ENCODE measurements around the gene ADM. TPM values are rescaled to one million over a fixed set of nuclear protein-coding genes. Genes with fewer than 3 reads are reported as not detected.

ADM gene
- total and polyA plus RNA-seq, 2 donors (not counting 1 experiment from before 2014, with no cell fraction given), result 2.3 to 10.4 TPM

DNA sequence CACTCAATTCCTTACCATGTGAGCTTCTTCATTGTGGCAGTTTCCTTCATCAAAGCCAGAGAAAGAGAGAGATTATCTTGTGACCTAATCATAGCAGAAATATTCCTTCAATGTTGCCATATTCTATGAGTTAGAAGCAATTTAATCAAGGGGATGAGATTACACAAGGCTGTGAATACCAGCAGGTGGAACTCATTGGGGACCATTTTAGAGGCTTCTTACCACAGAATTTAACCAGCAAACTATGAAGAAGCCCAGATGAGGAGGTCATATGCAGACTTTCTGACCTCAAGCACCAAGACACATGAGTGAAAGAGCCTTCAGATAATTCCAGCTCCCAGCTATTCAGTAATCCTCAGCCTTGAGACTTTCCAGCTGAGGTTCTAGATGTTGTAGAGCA is 51.3 kb downstream of the ADM start:
- no peak overlapping the region for H3K27ac ChIP-seq (ENCODE audit: low read length in 2 of 2)
- H2AFZ ChIP-seq (ENCODE audit: insufficient read depth, low read depth, low read length, poor library complexity, severe bottlenecking), result no peak overlapping the region
- Mint-ChIP-seq H3K4me1 (peaks cover 7% of the 10 kb centered on the region), H3K4me3 (no peak overlapping the region), H3K27me3 (peaks cover 50% of the 10 kb centered on the region), H3K9me3 (ENCODE audit: insufficient read depth) (no peaks in the 10 kb centered on the region), H3K27ac (no peak overlapping the region)
- ATAC-seq (ENCODE audit: low read depth) (no peak), DNase-seq (no peak)
- no peaks in the 10 kb centered on the region for H3K79me2 ChIP-seq (ENCODE audit: control insufficient read depth, insufficient read depth, low read length)
- intact Hi-C loops (cut with micrococcal nuclease), result no loop called here
- H4K20me1 ChIP-seq (ENCODE audit: control insufficient read depth, insufficient read depth, low read length, poor library complexity, severe bottlenecking), result no peaks in the 10 kb centered on the region
- H3K9ac ChIP-seq (ENCODE audit: low read length), result no peak overlapping the region
- H3K4me3 ChIP-seq (ENCODE audit: control extremely low read depth in 1 of 5, extremely low read depth in 1 of 5, insufficient read depth in 1 of 5, low read depth in 2 of 5, low read length in 4 of 5), result no peak overlapping the region
- no peak for TF ChIP-seq EZH2 (IDR thresholded peaks at IDR 0.05; ENCODE audit: borderline replicate concordance, insufficient read depth, low read depth, low read length, poor library complexity, severe bottlenecking)
- TF ChIP-seq, protein P1, sequence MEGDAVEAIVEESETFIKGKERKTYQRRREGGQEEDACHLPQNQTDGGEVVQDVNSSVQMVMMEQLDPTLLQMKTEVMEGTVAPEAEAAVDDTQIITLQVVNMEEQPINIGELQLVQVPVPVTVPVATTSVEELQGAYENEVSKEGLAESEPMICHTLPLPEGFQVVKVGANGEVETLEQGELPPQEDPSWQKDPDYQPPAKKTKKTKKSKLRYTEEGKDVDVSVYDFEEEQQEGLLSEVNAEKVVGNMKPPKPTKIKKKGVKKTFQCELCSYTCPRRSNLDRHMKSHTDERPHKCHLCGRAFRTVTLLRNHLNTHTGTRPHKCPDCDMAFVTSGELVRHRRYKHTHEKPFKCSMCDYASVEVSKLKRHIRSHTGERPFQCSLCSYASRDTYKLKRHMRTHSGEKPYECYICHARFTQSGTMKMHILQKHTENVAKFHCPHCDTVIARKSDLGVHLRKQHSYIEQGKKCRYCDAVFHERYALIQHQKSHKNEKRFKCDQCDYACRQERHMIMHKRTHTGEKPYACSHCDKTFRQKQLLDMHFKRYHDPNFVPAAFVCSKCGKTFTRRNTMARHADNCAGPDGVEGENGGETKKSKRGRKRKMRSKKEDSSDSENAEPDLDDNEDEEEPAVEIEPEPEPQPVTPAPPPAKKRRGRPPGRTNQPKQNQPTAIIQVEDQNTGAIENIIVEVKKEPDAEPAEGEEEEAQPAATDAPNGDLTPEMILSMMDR (IDR thresholded peaks at IDR 0.05), result no peak
- ChIA-PET CTCF (interaction anchor here (1.2 kb wide), 1 partner anchor 9 kb away, joined by 6 read pairs; no protein-coding TSS in a partner anchor), POLR2A (interaction anchor here (0.6 kb wide), 1 partner anchor 1044 kb away, joined by 8 read pairs; no protein-coding TSS in a partner anchor)
- no peaks in the 10 kb centered on the region for H3K9me3 ChIP-seq (ENCODE audit: control extremely low read depth in 1 of 3, control insufficient read depth in 2 of 3, insufficient read depth in 1 of 3, low read length in 2 of 3)
- H3K36me3 ChIP-seq (replicated peaks in 1 of 2; ENCODE audit: control extremely low read depth in 1 of 2, control insufficient read depth in 1 of 2, extremely low read depth in 1 of 2, insufficient read depth in 2 of 2, low read length in 1 of 2), result no peaks in the 10 kb centered on the region
- H3K27me3 ChIP-seq (replicated peaks in 1 of 4; ENCODE audit: control extremely low read depth in 1 of 4, control insufficient read depth in 3 of 4, insufficient read depth in 4 of 4, low read length in 3 of 4), result peaks cover 0 to 10% (median 5%) of the 10 kb centered on the region in 4 experiments
- H3K4me2 ChIP-seq (replicated peaks; ENCODE audit: low read depth, low read length, poor library complexity, severe bottlenecking), result no peak overlapping the region
- H3K4me1 ChIP-seq (ENCODE audit: control insufficient read depth in 2 of 2, insufficient read depth in 2 of 2, low read length in 2 of 2), result no peaks in the 10 kb centered on the region

Small RNA genes within 50 kb of the gene (small RNA-seq; reads per million reads assigned to genes)
- not detected for gene AC080023.2 (ENCODE audit: insufficient read length, low read depth, low replicate concordance)

Other genes with a start within 250 kb of the ADM start
- 17.7 and 20.6 TPM in 2 replicates for gene SBF2, start 10.9 kb upstream of the ADM start, total RNA-seq
- 4.5 and 5.6 TPM in 2 replicates for gene SBF2, start 10.9 kb upstream of the ADM start, polyA plus RNA-seq
- 82.4 and 85.5 TPM in 2 replicates for gene AMPD3, start 150.2 kb downstream of the ADM start, total RNA-seq
- gene AMPD3, start 150.2 kb downstream of the ADM start, polyA plus RNA-seq, result 40.1 and 48.3 TPM in 2 replicates
- gene RNF141, start 236.1 kb downstream of the ADM start, total RNA-seq, result 48.2 and 49.1 TPM in 2 replicates
- 23.3 and 27.0 TPM in 2 replicates for gene RNF141, start 236.1 kb downstream of the ADM start, polyA plus RNA-seq